Loucy (cell line): ENCODE results near the gene NDST3.

Source experiments
- H2AFZ ChIP-seq: fragments of 200-600 bp; sonication (generic); 2 replicates; pipeline ENCODE4 v1.6.0; 2016; ENCODE audit warnings: antibody characterized with exemption, mild to moderate bottlenecking, low read length, moderate library complexity
- H3F3A ChIP-seq: fragments of 200-600 bp; 2 replicates; pipeline ENCODE4 v1.6.0; 2016; ENCODE audit warnings: antibody characterized with exemption, low read depth, mild to moderate bottlenecking
- H3K27me3 ChIP-seq: fragments of 200-600 bp; sonication (generic); 2 replicates; pipeline ENCODE4 v1.6.1; 2014; ENCODE audit warnings: low read length, mild to moderate bottlenecking; ENCODE audit not compliant: insufficient read depth, poor library complexity, severe bottlenecking
- H3K36me3 ChIP-seq: fragments of 200-600 bp; sonication (generic); 2 replicates; pipeline ENCODE4 v1.6.1; 2016; ENCODE audit warnings: low read length; ENCODE audit not compliant: insufficient read depth
- H3K4me1 ChIP-seq: fragments of 200-600 bp; sonication (generic); 2 replicates; pipeline ENCODE4 v1.5.1; 2014; ENCODE audit warnings: low read length, mild to moderate bottlenecking; ENCODE audit not compliant: insufficient read depth, poor library complexity, severe bottlenecking
- H3K4me2 ChIP-seq: fragments of 200-600 bp; sonication (generic); 2 replicates; pipeline ENCODE4 v1.6.0; 2014; ENCODE audit warnings: antibody characterized with exemption, low read length, low read depth, mild to moderate bottlenecking; ENCODE audit not compliant: poor library complexity, severe bottlenecking
- H3K4me3 ChIP-seq: fragments of 200-600 bp; sonication (generic); 2 replicates; pipeline ENCODE4 v1.5.1; 2014; ENCODE audit warnings: low read length, mild to moderate bottlenecking, mixed read lengths; ENCODE audit not compliant: poor library complexity, severe bottlenecking
- H3K79me2 ChIP-seq: fragments of 200-600 bp; sonication (generic); 2 replicates; pipeline ENCODE4 v1.6.1; 2014; ENCODE audit warnings: low read length; ENCODE audit not compliant: insufficient read depth
- H3K9ac ChIP-seq: fragments of 200-600 bp; sonication (generic); 2 replicates; pipeline ENCODE4 v1.6.0; 2014; ENCODE audit warnings: mild to moderate bottlenecking, low read depth, low read length, moderate library complexity; ENCODE audit not compliant: poor library complexity, severe bottlenecking
- H3K9me2 ChIP-seq: fragments of 200-600 bp; sonication (generic); replicated peaks from 2 replicates; pipeline ENCODE4 v1.6.1; 2016; ENCODE audit warnings: low read depth, low read length, mixed read lengths
- H3K9me3 ChIP-seq: fragments of 200-600 bp; sonication (generic); 2 replicates; pipeline ENCODE4 v1.6.1; 2014; ENCODE audit warnings: mild to moderate bottlenecking, antibody characterized with exemption, low read length, low read depth; ENCODE audit not compliant: insufficient read depth
- H4K20me1 ChIP-seq: fragments of 200-600 bp; sonication (generic); 2 replicates; pipeline ENCODE4 v1.6.0; 2014; ENCODE audit warnings: antibody characterized with exemption, low read length, mild to moderate bottlenecking; ENCODE audit not compliant: insufficient read depth, poor library complexity, severe bottlenecking
- EZH2phosphoT487 ChIP-seq: fragments of 200-600 bp; IDR thresholded peaks from 2 replicates; pipeline ENCODE4 v1.6.1; 2018; ENCODE audit warnings: antibody characterized with exemption, mild to moderate bottlenecking, moderate library complexity, borderline replicate concordance
- TF ChIP-seq, protein P1 (sequence below): fragments of 200-600 bp; sonication (generic); conservative IDR thresholded peaks from 2 replicates; pipeline ENCODE4 v1.5.1; 2014; ENCODE audit warnings: mild to moderate bottlenecking, antibody characterized with exemption, low read length

NDST3 gene

DNA sequence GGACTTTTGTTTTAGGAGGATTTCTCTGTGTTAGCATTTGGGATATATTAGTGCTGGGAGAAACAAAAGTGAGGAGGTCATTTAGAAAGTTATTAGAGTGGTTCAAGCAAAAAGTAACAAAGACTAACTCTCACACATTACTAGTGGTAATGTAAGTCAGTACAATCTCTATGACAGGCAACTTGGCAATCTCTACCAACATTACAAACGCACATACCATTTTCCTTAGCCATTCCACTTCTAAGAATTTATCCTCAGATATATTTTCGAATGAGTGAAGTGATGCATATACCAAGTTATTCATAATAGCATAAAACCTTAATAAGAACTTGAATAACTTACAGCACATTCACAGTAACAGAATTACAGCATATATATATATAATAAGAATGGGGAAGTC is 172.3 kb downstream of the NDST3 start:
- TF ChIP-seq, protein P1, sequence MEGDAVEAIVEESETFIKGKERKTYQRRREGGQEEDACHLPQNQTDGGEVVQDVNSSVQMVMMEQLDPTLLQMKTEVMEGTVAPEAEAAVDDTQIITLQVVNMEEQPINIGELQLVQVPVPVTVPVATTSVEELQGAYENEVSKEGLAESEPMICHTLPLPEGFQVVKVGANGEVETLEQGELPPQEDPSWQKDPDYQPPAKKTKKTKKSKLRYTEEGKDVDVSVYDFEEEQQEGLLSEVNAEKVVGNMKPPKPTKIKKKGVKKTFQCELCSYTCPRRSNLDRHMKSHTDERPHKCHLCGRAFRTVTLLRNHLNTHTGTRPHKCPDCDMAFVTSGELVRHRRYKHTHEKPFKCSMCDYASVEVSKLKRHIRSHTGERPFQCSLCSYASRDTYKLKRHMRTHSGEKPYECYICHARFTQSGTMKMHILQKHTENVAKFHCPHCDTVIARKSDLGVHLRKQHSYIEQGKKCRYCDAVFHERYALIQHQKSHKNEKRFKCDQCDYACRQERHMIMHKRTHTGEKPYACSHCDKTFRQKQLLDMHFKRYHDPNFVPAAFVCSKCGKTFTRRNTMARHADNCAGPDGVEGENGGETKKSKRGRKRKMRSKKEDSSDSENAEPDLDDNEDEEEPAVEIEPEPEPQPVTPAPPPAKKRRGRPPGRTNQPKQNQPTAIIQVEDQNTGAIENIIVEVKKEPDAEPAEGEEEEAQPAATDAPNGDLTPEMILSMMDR = no peak
- no peak for TF ChIP-seq EZH2phosphoT487
- H3K4me2 ChIP-seq = no peak overlapping the region
- peaks cover 9% of the 10 kb centered on the region for H3K4me1 ChIP-seq
- no peaks in the 10 kb centered on the region for H3K27me3 ChIP-seq
- no peaks in the 10 kb centered on the region for H3F3A ChIP-seq
- H3K79me2 ChIP-seq = no peaks in the 10 kb centered on the region
- H4K20me1 ChIP-seq = no peaks in the 10 kb centered on the region
- no peaks in the 10 kb centered on the region for H3K9me2 ChIP-seq
- no peak overlapping the region for H2AFZ ChIP-seq
- no peak overlapping the region for H3K9ac ChIP-seq
- H3K9me3 ChIP-seq = peaks cover 26% of the 10 kb centered on the region
- peaks cover 18% of the 10 kb centered on the region for H3K36me3 ChIP-seq
- H3K4me3 ChIP-seq = no peak overlapping the region

DNA sequence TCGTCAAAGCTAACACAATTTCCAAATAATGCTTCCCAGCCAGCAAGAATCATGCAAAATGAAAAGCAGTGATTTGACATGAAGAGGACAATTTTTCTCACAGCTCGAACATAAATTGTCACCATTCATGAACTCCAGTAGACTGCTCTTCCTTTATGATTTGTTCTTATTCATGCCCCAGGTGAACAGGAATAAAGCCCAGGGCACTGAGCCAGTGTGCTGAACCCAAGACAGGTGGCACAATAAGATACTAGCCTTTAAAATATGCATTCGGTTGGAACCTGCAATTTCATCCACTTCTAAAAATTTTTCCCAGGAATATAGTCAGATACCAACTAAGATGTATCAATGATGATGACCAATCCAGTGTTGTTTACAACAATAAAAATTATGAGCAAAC is 178.8 kb downstream of the NDST3 start:
- Histone ChIP-seq H3K4me2 (no peak overlapping the region), H3K4me3 (no peak overlapping the region), H3K9me3 (no peaks in the 10 kb centered on the region), H3K9me2 (no peaks in the 10 kb centered on the region), H3K36me3 (no peaks in the 10 kb centered on the region), H3K79me2 (no peaks in the 10 kb centered on the region), H2AFZ (no peak overlapping the region), H3K4me1 (peaks cover 7% of the 10 kb centered on the region), H4K20me1 (no peaks in the 10 kb centered on the region), H3K27me3 (no peaks in the 10 kb centered on the region), H3F3A (no peaks in the 10 kb centered on the region), H3K9ac (no peak overlapping the region)
- TF ChIP-seq, protein P1 = no peak
- TF ChIP-seq EZH2phosphoT487 = no peak

DNA sequence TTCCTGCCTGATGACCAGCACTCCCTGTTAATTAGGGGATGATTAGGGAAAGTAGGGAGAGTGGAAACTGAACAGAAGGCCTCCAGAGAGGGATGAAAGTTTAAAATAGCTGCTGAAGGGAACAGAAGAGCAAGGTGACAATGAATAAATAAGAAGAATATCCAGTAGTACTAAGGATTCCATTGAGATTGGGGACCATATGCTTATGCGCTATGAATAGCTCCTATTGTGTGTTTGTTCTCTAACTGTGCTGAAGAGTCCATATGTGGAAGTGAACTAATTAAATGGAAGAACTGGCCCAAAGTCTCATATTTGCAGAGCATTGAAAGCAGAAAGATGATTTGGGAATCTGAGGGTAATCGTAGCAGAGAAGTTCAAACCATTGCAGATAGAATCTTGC is 181.5 kb downstream of the NDST3 start:
- H3K9ac ChIP-seq = no peak overlapping the region
- H3K4me2 ChIP-seq = no peak overlapping the region
- H3F3A ChIP-seq = no peaks in the 10 kb centered on the region
- no peaks in the 10 kb centered on the region for H3K36me3 ChIP-seq
- H3K9me3 ChIP-seq = no peaks in the 10 kb centered on the region
- H3K9me2 ChIP-seq = no peaks in the 10 kb centered on the region
- no peaks in the 10 kb centered on the region for H3K27me3 ChIP-seq
- H3K4me3 ChIP-seq = no peak overlapping the region
- H3K79me2 ChIP-seq = no peaks in the 10 kb centered on the region
- no peaks in the 10 kb centered on the region for H4K20me1 ChIP-seq
- peaks cover 4% of the 10 kb centered on the region for H3K4me1 ChIP-seq
- no peak for TF ChIP-seq EZH2phosphoT487
- TF ChIP-seq, protein P1 = no peak
- no peak overlapping the region for H2AFZ ChIP-seq
